Central memory CD4-positive, alpha-beta T cell (primary cell): ENCODE results near the gene PCDHGC3.
"Not testable (repeated sequence)": the region's sequence is repeated elsewhere in the genome, so short reads cannot be mapped to it uniquely, and the experiment has no call there.

Experiments used
- DNase-seq: peaks from one replicate; pipeline ENCODE4 v3.0.0; 2022
- total RNA-seq, 3 experiments: gene quantifications; one replicate each; lab custom pipeline; 2026; lab: John Stamatoyannopoulos, UW

PCDHGC3 gene
- 0.19 to 0.60 (median 0.22) reads per million in 3 experiments for total RNA-seq

- DNase-seq = no peak
These were observed at the start of gene PCDHGC3 for GRCh38 chr5:141475625-141476131. TSS of gene PCDHGC3 (plus strand) at chr5:141475966. CDS start at chr5:141476117, 151 bp downstream.

GRCh38 chr5:141427783-141428426 lies 47.9 kb upstream of the PCDHGC3 start:
- DNase-seq = no peak

- no peak for DNase-seq
These were observed 45.2 kb upstream of the PCDHGC3 start, which contains the start of gene PCDHGA12 for GRCh38 chr5:141430332-141431113. TSS of gene PCDHGA12 (plus strand) at chr5:141430507. CDS start at chr5:141430760, 253 bp downstream.

- no peak for DNase-seq
These were observed 44.5 kb upstream of the PCDHGC3 start for GRCh38 chr5:141431286-141431685.

- not testable (repeated sequence) for DNase-seq
These were observed 43.5 kb upstream of the PCDHGC3 start for GRCh38 chr5:141432308-141432707.

GRCh38 chr5:141432726-141433125 lies 43.0 kb upstream of the PCDHGC3 start:
- DNase-seq = not testable (repeated sequence)

GRCh38 chr5:141434006-141434405 lies 41.8 kb upstream of the PCDHGC3 start:
- DNase-seq = no peak

GRCh38 chr5:141437221-141437620 lies 38.5 kb upstream of the PCDHGC3 start:
- DNase-seq = no peak

- DNase-seq = no peak
These were observed 36.2 kb upstream of the PCDHGC3 start for GRCh38 chr5:141439411-141440141.

- no peak for DNase-seq
These were observed 35.4 kb upstream of the PCDHGC3 start for GRCh38 chr5:141440341-141440740.

GRCh38 chr5:141441571-141442170 lies 34.1 kb upstream of the PCDHGC3 start:
- DNase-seq = no peak

GRCh38 chr5:141465351-141465750 lies 10.4 kb upstream of the PCDHGC3 start:
- no peak for DNase-seq

- no peak for DNase-seq
These were observed 556 bp downstream of the PCDHGC3 start for GRCh38 chr5:141476132-141476911.

GRCh38 chr5:141477044-141477575 lies 1.3 kb downstream of the PCDHGC3 start:
- no peak for DNase-seq

- DNase-seq = no peak
These were observed 2.0 kb downstream of the PCDHGC3 start for GRCh38 chr5:141477815-141478214.

- DNase-seq = no peak
These were observed 2.7 kb downstream of the PCDHGC3 start for GRCh38 chr5:141478321-141478945.

GRCh38 chr5:141479776-141480175 lies 4.0 kb downstream of the PCDHGC3 start:
- DNase-seq = no peak

- no peak for DNase-seq
These were observed 8.1 kb downstream of the PCDHGC3 start for GRCh38 chr5:141483902-141484301.

GRCh38 chr5:141484310-141484640 lies 8.5 kb downstream of the PCDHGC3 start:
- no peak for DNase-seq

GRCh38 chr5:141484641-141485311 lies 9.0 kb downstream of the PCDHGC3 start, which contains the start of gene PCDHGC4:
TSS of gene PCDHGC4 (plus strand) at chr5:141485030. CDS start at chr5:141485174, 144 bp downstream.
- no peak for DNase-seq
